ENCODE data around the gene FUT3. TPM values are rescaled to one million over a fixed set of nuclear protein-coding genes. Genes with fewer than 3 reads are reported as not detected.
"Not testable (repeated sequence)": the region's sequence is repeated elsewhere in the genome, so short reads cannot be mapped to it uniquely, and the experiment has no call there.

FUT3 gene
- total RNA-seq, 1 donor from 2014 or later, result not detected

DNA sequence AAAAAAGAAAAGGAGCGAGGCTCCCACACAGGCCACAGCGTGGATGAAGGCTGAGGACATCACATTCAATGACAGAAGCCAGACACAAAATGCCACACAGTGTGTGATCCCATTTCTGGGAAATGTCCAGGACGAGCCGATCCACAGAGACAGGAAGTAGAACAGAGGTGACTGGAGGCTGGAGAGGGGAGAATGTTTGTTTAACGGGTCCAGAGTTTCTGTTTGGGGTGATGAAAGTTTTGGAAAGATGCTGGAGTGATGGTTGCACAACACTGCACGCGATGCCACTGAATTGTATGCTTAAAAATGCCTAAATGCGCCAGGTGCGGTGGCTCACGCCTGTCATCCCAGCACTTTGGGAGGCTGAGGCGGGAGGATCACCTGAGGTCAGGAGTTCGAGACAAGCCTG, 19.7 kb upstream of the FUT3 start:
- Histone ChIP-seq H3K9ac (ENCODE audit: low read depth in 1 of 3, low read length in 3 of 3) (no peak overlapping the region), H3K4me3 (ENCODE audit: low read length in 3 of 3) (no peak overlapping the region), H3K4me1 (ENCODE audit: control insufficient read depth in 3 of 3, insufficient read depth in 3 of 3, low read length in 3 of 3) (no peaks in the 10 kb centered on the region), H3K36me3 (ENCODE audit: control insufficient read depth in 3 of 3, insufficient read depth in 3 of 3, low read length in 3 of 3) (no peaks in the 10 kb centered on the region), H3K27me3 (ENCODE audit: control insufficient read depth in 3 of 3, insufficient read depth in 3 of 3, low read length in 3 of 3) (peaks cover 0 to 5% (median 3%) of the 10 kb centered on the region in 3 donors), H3K27ac (ENCODE audit: low read depth, low read length) (no peak overlapping the region), H3K9me3 (ENCODE audit: control insufficient read depth in 3 of 3, low read length in 3 of 3) (no peaks in the 10 kb centered on the region)

GRCh38 chr19:5867201-5868136, 16.2 kb upstream of the FUT3 start:
- Histone ChIP-seq H3K9me3 (ENCODE audit: control insufficient read depth in 3 of 3, low read length in 3 of 3) (no peaks in the 10 kb centered on the region), H3K9ac (ENCODE audit: low read depth in 1 of 3, low read length in 3 of 3) (no peak overlapping the region), H3K36me3 (ENCODE audit: control insufficient read depth in 3 of 3, insufficient read depth in 3 of 3, low read length in 3 of 3) (no peaks in the 10 kb centered on the region), H3K27me3 (ENCODE audit: control insufficient read depth in 3 of 3, insufficient read depth in 3 of 3, low read length in 3 of 3) (peaks cover 5 to 19% (median 17%) of the 10 kb centered on the region in 3 donors), H3K4me3 (ENCODE audit: low read length in 3 of 3) (no peak overlapping the region), H3K27ac (ENCODE audit: low read depth, low read length) (no peak overlapping the region), H3K4me1 (ENCODE audit: control insufficient read depth in 3 of 3, insufficient read depth in 3 of 3, low read length in 3 of 3) (no peaks in the 10 kb centered on the region)

GRCh38 chr19:5865772-5866171, 14.5 kb upstream of the FUT3 start:
- no peak overlapping the region for H3K9ac ChIP-seq (ENCODE audit: low read depth in 1 of 3, low read length in 3 of 3)
- no peaks in the 10 kb centered on the region for H3K4me1 ChIP-seq (ENCODE audit: control insufficient read depth in 3 of 3, insufficient read depth in 3 of 3, low read length in 3 of 3)
- H3K36me3 ChIP-seq (ENCODE audit: control insufficient read depth in 3 of 3, insufficient read depth in 3 of 3, low read length in 3 of 3), result no peaks in the 10 kb centered on the region
- no peaks in the 10 kb centered on the region for H3K9me3 ChIP-seq (ENCODE audit: control insufficient read depth in 3 of 3, low read length in 3 of 3)
- H3K4me3 ChIP-seq (ENCODE audit: low read length in 3 of 3), result no peak overlapping the region
- H3K27me3 ChIP-seq (ENCODE audit: control insufficient read depth in 3 of 3, insufficient read depth in 3 of 3, low read length in 3 of 3), result peaks cover 5 to 27% (median 17%) of the 10 kb centered on the region in 3 donors
- no peak overlapping the region for H3K27ac ChIP-seq (ENCODE audit: low read depth, low read length)

DNA sequence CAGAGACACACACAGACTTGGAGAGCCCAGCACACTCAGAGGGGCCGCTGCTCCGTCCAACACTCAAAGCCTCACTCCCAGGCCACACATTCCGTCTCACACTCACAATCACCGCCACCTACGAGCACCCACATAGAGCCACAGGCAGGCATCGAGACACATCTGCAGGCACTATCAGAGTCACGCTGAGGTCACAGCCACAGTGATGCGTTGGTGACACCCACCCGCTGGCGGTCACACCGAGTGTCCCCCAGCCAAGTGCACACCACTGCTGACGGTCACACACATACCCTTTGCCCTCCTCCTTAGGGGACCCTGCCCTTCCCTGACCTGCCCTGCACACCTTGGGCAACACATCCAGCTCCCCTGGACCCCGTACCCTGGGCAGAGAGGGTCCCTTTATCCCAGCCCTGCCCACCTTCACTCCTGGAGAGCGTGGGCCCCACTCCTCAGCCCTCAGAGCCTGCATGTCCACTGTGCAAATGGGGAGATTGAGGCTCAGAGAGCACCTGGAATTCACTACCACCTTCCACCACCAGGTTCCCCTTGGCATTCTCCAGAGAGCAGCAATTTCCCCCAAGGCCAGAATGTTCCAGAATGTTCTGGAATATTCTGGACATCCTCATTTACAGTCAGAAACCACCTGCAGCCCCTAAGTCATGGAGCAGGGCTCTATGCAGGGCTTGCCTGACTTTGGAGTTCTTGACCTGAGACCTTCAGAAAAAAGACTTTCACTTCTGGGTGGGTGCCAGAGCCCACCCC, 13.7 kb upstream of the FUT3 start:
- H3K27ac ChIP-seq (ENCODE audit: low read depth, low read length), result no peak overlapping the region
- H3K9me3 ChIP-seq (ENCODE audit: control insufficient read depth in 3 of 3, low read length in 3 of 3), result no peaks in the 10 kb centered on the region
- no peaks in the 10 kb centered on the region for H3K4me1 ChIP-seq (ENCODE audit: control insufficient read depth in 3 of 3, insufficient read depth in 3 of 3, low read length in 3 of 3)
- peaks cover 5 to 31% (median 17%) of the 10 kb centered on the region in 3 donors for H3K27me3 ChIP-seq (ENCODE audit: control insufficient read depth in 3 of 3, insufficient read depth in 3 of 3, low read length in 3 of 3)
- no peak overlapping the region for H3K4me3 ChIP-seq (ENCODE audit: low read length in 3 of 3)
- H3K9ac ChIP-seq (ENCODE audit: low read depth in 1 of 3, low read length in 3 of 3), result no peak overlapping the region
- H3K36me3 ChIP-seq (ENCODE audit: control insufficient read depth in 3 of 3, insufficient read depth in 3 of 3, low read length in 3 of 3), result no peaks in the 10 kb centered on the region

DNA sequence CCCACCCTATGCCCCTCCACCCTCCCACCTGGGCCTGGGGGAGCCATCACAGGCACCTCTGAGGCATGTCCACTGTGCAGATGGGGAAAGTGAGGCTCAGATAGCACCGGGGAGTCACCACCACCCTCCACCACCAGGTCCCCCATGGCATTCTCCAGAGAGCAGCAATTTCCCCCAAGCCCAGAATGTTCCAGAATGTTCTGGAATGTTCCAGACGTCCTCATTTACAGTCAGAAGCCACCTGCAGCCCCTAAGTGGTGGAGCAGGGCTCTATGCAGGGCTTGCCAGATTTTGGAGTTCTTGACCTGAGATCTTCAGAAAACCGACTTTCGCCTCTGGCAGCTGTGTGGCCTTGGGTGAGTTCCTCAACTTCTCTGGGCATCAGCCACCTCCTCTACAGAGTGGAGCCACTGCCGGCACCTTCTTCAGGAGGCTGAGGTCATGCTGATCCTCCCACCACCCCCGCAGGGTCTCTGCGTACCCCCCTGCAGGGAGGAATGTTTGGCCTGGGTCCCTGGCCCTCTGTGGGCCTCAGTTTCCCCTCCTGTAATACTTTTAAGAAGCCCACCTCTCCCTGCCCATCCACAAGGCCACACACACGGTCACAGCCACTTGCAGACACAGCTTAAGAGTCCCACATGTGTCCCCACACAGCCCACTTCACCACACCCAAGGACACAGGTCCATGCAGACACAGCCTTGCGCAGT, 12.9 kb upstream of the FUT3 start:
- peaks cover 5 to 36% (median 20%) of the 10 kb centered on the region in 3 donors for H3K27me3 ChIP-seq (ENCODE audit: control insufficient read depth in 3 of 3, insufficient read depth in 3 of 3, low read length in 3 of 3)
- no peaks in the 10 kb centered on the region for H3K4me1 ChIP-seq (ENCODE audit: control insufficient read depth in 3 of 3, insufficient read depth in 3 of 3, low read length in 3 of 3)
- no peaks in the 10 kb centered on the region for H3K36me3 ChIP-seq (ENCODE audit: control insufficient read depth in 3 of 3, insufficient read depth in 3 of 3, low read length in 3 of 3)
- H3K4me3 ChIP-seq (ENCODE audit: low read length in 3 of 3), result no peak overlapping the region
- H3K27ac ChIP-seq (ENCODE audit: low read depth, low read length), result no peak overlapping the region
- no peak overlapping the region for H3K9ac ChIP-seq (ENCODE audit: low read depth in 1 of 3, low read length in 3 of 3)
- no peaks in the 10 kb centered on the region for H3K9me3 ChIP-seq (ENCODE audit: control insufficient read depth in 3 of 3, low read length in 3 of 3)

- Histone ChIP-seq H3K4me3 (ENCODE audit: low read length in 3 of 3) (no peak overlapping the region), H3K36me3 (ENCODE audit: control insufficient read depth in 3 of 3, insufficient read depth in 3 of 3, low read length in 3 of 3) (no peaks in the 10 kb centered on the region), H3K4me1 (ENCODE audit: control insufficient read depth in 3 of 3, insufficient read depth in 3 of 3, low read length in 3 of 3) (no peaks in the 10 kb centered on the region), H3K27ac (ENCODE audit: low read depth, low read length) (no peak overlapping the region), H3K27me3 (ENCODE audit: control insufficient read depth in 3 of 3, insufficient read depth in 3 of 3, low read length in 3 of 3) (peaks cover 5 to 37% (median 26%) of the 10 kb centered on the region in 3 donors), H3K9me3 (ENCODE audit: control insufficient read depth in 3 of 3, low read length in 3 of 3) (no peaks in the 10 kb centered on the region), H3K9ac (ENCODE audit: low read depth in 1 of 3, low read length in 3 of 3) (no peak overlapping the region)
Measured at GRCh38 chr19:5863030-5863665, 11.9 kb upstream of the FUT3 start.

- H3K9me3 ChIP-seq (ENCODE audit: control insufficient read depth in 3 of 3, low read length in 3 of 3), result no peaks in the 10 kb centered on the region
- H3K27me3 ChIP-seq (ENCODE audit: control insufficient read depth in 3 of 3, insufficient read depth in 3 of 3, low read length in 3 of 3), result peaks cover 6 to 20% (median 16%) of the 10 kb centered on the region in 3 donors
- no peaks in the 10 kb centered on the region for H3K4me1 ChIP-seq (ENCODE audit: control insufficient read depth in 3 of 3, insufficient read depth in 3 of 3, low read length in 3 of 3)
- no peak overlapping the region for H3K9ac ChIP-seq (ENCODE audit: low read depth in 1 of 3, low read length in 3 of 3)
- H3K36me3 ChIP-seq (ENCODE audit: control insufficient read depth in 3 of 3, insufficient read depth in 3 of 3, low read length in 3 of 3), result no peaks in the 10 kb centered on the region
- no peak overlapping the region for H3K27ac ChIP-seq (ENCODE audit: low read depth, low read length)
- H3K4me3 ChIP-seq (ENCODE audit: low read length in 3 of 3), result no peak overlapping the region
Measured at GRCh38 chr19:5857203-5858081, 6.2 kb upstream of the FUT3 start.

DNA sequence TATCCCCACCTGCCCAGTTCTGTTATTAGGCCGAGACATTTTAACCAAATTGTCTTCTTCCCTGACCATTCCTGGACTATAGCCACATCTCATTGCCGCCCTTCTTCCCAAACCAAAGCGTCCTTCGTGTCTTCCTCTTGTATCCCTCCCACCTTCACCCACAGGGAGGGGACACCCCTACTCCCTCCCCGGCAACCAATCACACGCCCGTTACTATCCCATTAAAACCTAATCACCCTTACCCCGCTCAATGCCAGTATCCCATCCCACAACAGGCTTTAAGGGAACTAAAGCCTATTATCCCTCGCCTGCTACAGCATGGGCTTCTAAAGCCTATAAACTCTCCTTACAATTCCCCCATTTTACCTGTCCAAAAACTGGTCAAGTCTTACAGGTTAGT, 3.9 kb upstream of the FUT3 start:
- peaks cover 6 to 16% (median 15%) of the 10 kb centered on the region in 3 donors for H3K27me3 ChIP-seq (ENCODE audit: control insufficient read depth in 3 of 3, insufficient read depth in 3 of 3, low read length in 3 of 3)
- H3K4me1 ChIP-seq (ENCODE audit: control insufficient read depth in 3 of 3, insufficient read depth in 3 of 3, low read length in 3 of 3); H3K27ac ChIP-seq (ENCODE audit: low read depth, low read length); H3K4me3 ChIP-seq (ENCODE audit: low read length in 3 of 3); H3K9ac ChIP-seq (ENCODE audit: low read depth in 1 of 3, low read length in 3 of 3); H3K36me3 ChIP-seq (ENCODE audit: control insufficient read depth in 3 of 3, insufficient read depth in 3 of 3, low read length in 3 of 3); H3K9me3 ChIP-seq (ENCODE audit: control insufficient read depth in 3 of 3, low read length in 3 of 3): not testable (repeated sequence)

DNA sequence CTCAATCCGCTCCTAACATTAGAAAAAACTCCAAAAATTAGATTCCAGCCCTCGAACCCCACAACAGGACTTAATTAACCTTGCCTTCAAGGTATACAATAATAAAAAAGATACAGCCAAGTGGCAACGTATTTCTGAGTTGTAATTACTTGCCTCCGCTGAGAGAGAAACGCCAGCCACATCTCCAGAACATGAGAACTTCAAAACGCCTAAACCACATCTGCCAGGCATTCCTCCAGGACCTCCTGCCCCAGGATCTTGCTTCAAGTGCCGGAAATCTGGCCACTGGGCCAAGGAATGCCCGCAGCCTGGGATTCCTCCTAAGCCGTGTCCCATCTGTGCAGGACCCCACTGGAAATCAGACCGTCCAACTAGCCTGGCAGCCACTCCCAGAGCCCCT, 2.9 kb upstream of the FUT3 start:
- H3K4me1 ChIP-seq (ENCODE audit: control insufficient read depth in 3 of 3, insufficient read depth in 3 of 3, low read length in 3 of 3); H3K4me3 ChIP-seq (ENCODE audit: low read length in 3 of 3); H3K9ac ChIP-seq (ENCODE audit: low read depth in 1 of 3, low read length in 3 of 3); H3K36me3 ChIP-seq (ENCODE audit: control insufficient read depth in 3 of 3, insufficient read depth in 3 of 3, low read length in 3 of 3); H3K27ac ChIP-seq (ENCODE audit: low read depth, low read length); H3K9me3 ChIP-seq (ENCODE audit: control insufficient read depth in 3 of 3, low read length in 3 of 3): not testable (repeated sequence)
- peaks cover 6 to 12% (median 7%) of the 10 kb centered on the region in 3 donors for H3K27me3 ChIP-seq (ENCODE audit: control insufficient read depth in 3 of 3, insufficient read depth in 3 of 3, low read length in 3 of 3)

Data from skeletal muscle tissue (tissue), 4 donors.